SK-N-SH (cell line): ENCODE measurements around the gene WDR64. TPM values are rescaled to one million over a fixed set of nuclear protein-coding genes. Genes with fewer than 3 reads are reported as not detected.

ENCODE experiments used
- CTCF ChIA-PET: fragments of 300-600, 350-600 bp; formaldehyde crosslinking; extraction: SDS; loops from one replicate; lab custom pipeline; 2021; lab: Yijun Ruan, JAX
- POLR2A ChIA-PET: fragments of 350-600 bp; sonication (Branson Sonifier 250); formaldehyde crosslinking; extraction: SDS; loops from one replicate; lab custom pipeline; 2020; ENCODE audit warnings: antibody characterized with exemption, inconsistent platforms; lab: Yijun Ruan, JAX
- DNase-seq: peaks from one replicate; pipeline ENCODE4 v3.0.0; 2012
- H2AFZ ChIP-seq: fragments of 200-600 bp; sonication (generic); 2 replicates; pipeline ENCODE4 v1.8.1; 2016; ENCODE audit warnings: antibody characterized with exemption, mild to moderate bottlenecking, low read depth
- H3F3A ChIP-seq: fragments of 200-600 bp; sonication (generic); replicated peaks from 2 replicates; pipeline ENCODE3; 2016; ENCODE audit warnings: antibody characterized with exemption, mild to moderate bottlenecking; ENCODE audit not compliant: insufficient read depth
- H3K27ac ChIP-seq, 2 experiments: fragments of 200-500 bp in 1 of 2; fragments of 200-600 bp in 1 of 2; sonication (Bioruptor generic) in 1 of 2; sonication (generic), shearing (Covaris generic) in 1 of 2; 2 replicates each; pipeline versions ENCODE4 v1.5.1 to v1.6.1; 2014 to 2016; ENCODE audit warnings: low read depth in 2 of 2, inconsistent platforms in 1 of 2, low read length in 1 of 2, mild to moderate bottlenecking in 1 of 2, mixed read lengths in 1 of 2
- H3K27me3 ChIP-seq: fragments of 200-600 bp; sonication (generic), shearing (Covaris generic); 2 replicates; pipeline ENCODE4 v1.6.1; 2016; ENCODE audit warnings: mixed run types; ENCODE audit not compliant: insufficient read depth
- H3K36me3 ChIP-seq, 2 experiments: fragments of 200-500 bp in 1 of 2; fragments of 200-600 bp in 1 of 2; sonication (Bioruptor generic) in 1 of 2; sonication (generic) in 1 of 2; replicated peaks in 1 of 2; 2 replicates each; pipeline versions ENCODE3 to v1.5.1; 2014 to 2016; ENCODE audit warnings: low read length in 1 of 2, mild to moderate bottlenecking in 1 of 2; ENCODE audit not compliant: insufficient read depth in 2 of 2, control insufficient read depth in 1 of 2
- H3K4me1 ChIP-seq, 2 experiments: fragments of 200-500 bp in 1 of 2; fragments of 200-600 bp in 1 of 2; sonication (Bioruptor generic) in 1 of 2; sonication (generic), shearing (Covaris generic) in 1 of 2; 2 replicates each; pipeline versions ENCODE4 v1.5.1 to v1.6.1; 2014 to 2016; ENCODE audit warnings: low read depth in 1 of 2, low read length in 1 of 2, mixed run types in 1 of 2; ENCODE audit not compliant: insufficient read depth in 2 of 2, control insufficient read depth in 1 of 2
- H3K4me2 ChIP-seq: fragments of 200-600 bp; sonication (generic), shearing (Covaris generic); 2 replicates; pipeline ENCODE4 v1.6.1; 2017; ENCODE audit warnings: mixed run types
- H3K4me3 ChIP-seq, 2 experiments: fragments of 200-500 bp in 1 of 2; fragments of 200-600 bp in 1 of 2; sonication (Bioruptor generic) in 1 of 2; sonication (generic), shearing (Covaris generic) in 1 of 2; 2 replicates each; pipeline versions ENCODE4 v1.5.1 to v1.8.1; 2014 to 2016; ENCODE audit warnings: low read depth in 2 of 2, inconsistent platforms in 1 of 2, low read length in 1 of 2, mild to moderate bottlenecking in 1 of 2, mixed read lengths in 1 of 2, moderate library complexity in 1 of 2
- H3K79me2 ChIP-seq: fragments of 200-600 bp; sonication (generic); 2 replicates; pipeline ENCODE4 v1.8.1; 2017; ENCODE audit warnings: mild to moderate bottlenecking; ENCODE audit not compliant: insufficient read depth
- H3K9ac ChIP-seq: fragments of 200-600 bp; sonication (generic); 2 replicates; pipeline ENCODE4 v1.6.1; 2017; ENCODE audit warnings: mixed run types
- H3K9me2 ChIP-seq: fragments of 200-600 bp; sonication (generic); 2 replicates; pipeline ENCODE4 v1.6.1; 2017; ENCODE audit warnings: mixed run types
- H3K9me3 ChIP-seq: fragments of 200-600 bp; sonication (generic); 2 replicates; pipeline ENCODE4 v1.6.1; 2017; ENCODE audit warnings: mixed run types, mild to moderate bottlenecking, moderate library complexity
- H4K20me1 ChIP-seq: fragments of 200-600 bp; sonication (generic); 2 replicates; pipeline ENCODE4 v1.6.1; 2017; ENCODE audit warnings: mild to moderate bottlenecking, mixed run types; ENCODE audit not compliant: insufficient read depth
- CHD2 ChIP-seq: fragments of 150-350 bp; IDR thresholded peaks from 2 replicates; pipeline ENCODE4 v1.6.1; 2018; ENCODE audit warnings: low read length; ENCODE audit not compliant: partially characterized antibody
- EP300 ChIP-seq, 2 experiments: IDR thresholded peaks; 2 replicates each; pipeline versions ENCODE4 v1.4.0 to v1.6.1; 2012; ENCODE audit warnings: borderline replicate concordance in 1 of 2, low read depth in 1 of 2, low read length in 1 of 2
- FOXJ3 ChIP-seq: sonication (generic); formaldehyde crosslinking; IDR thresholded peaks from 2 replicates; pipeline ENCODE4 v1.5.1; 2020; ENCODE audit warnings: mild to moderate bottlenecking, missing genetic modification reagents
- IRF3 ChIP-seq: fragments of 150-350 bp; IDR thresholded peaks from 2 replicates; pipeline ENCODE4 v1.6.1; 2016; ENCODE audit warnings: mild to moderate bottlenecking, low read depth, low read length
- JUND ChIP-seq: IDR thresholded peaks from 2 replicates; pipeline ENCODE4 v1.4.0; 2012
- MXI1 ChIP-seq: IDR thresholded peaks from 2 replicates; pipeline ENCODE4 v1.6.1; 2012; ENCODE audit warnings: mild to moderate bottlenecking, low read depth, low read length, improper control_type of control experiment
- RFX5 ChIP-seq: IDR thresholded peaks from 2 replicates; pipeline ENCODE4 v1.6.1; 2012; ENCODE audit warnings: mild to moderate bottlenecking, improper control_type of control experiment, low read length
- RXRA ChIP-seq: IDR thresholded peaks from 2 replicates; pipeline ENCODE4 v1.4.0; 2012; ENCODE audit warnings: low read depth, mild to moderate bottlenecking, borderline replicate concordance
- SIN3A ChIP-seq: IDR thresholded peaks from 2 replicates; pipeline ENCODE4 v1.6.1; 2012; ENCODE audit warnings: low read depth, mild to moderate bottlenecking, low read length, moderate library complexity, borderline replicate concordance
- TAF1 ChIP-seq: IDR thresholded peaks from 2 replicates; pipeline ENCODE4 v1.6.1; 2012; ENCODE audit warnings: low read depth, mild to moderate bottlenecking, low read length, moderate library complexity, borderline replicate concordance
- TCF12 ChIP-seq: IDR thresholded peaks from 2 replicates; pipeline ENCODE4 v1.4.0; 2012
- TEAD4 ChIP-seq: IDR thresholded peaks from 2 replicates; pipeline ENCODE4 v1.4.0; 2012; ENCODE audit warnings: mild to moderate bottlenecking, borderline replicate concordance; ENCODE audit not compliant: insufficient read depth
- USF1 ChIP-seq: IDR thresholded peaks from 2 replicates; pipeline ENCODE4 v1.4.0; 2012; ENCODE audit warnings: low read depth, borderline replicate concordance
- YY1 ChIP-seq: IDR thresholded peaks from 2 replicates; pipeline ENCODE4 v1.4.0; 2012; ENCODE audit warnings: low read depth, mild to moderate bottlenecking
- WGBS: methylation state at CpG from one replicate; pipeline ENCODE4 v1.1.6; 2017; ENCODE audit warnings: low lambda C conversion rate; 5-methylcytosine and 5-hydroxymethylcytosine counted together
- polyA plus RNA-seq, 3 experiments: library from polyadenylated mRNA; depleted of rRNA; stranded (reverse); fragments of >200 nt; gene quantifications; 2 replicates each; pipeline ENCODE4 v1.2.3, GENCODE V29; 2012
- TF ChIP-seq, protein P1 (sequence below): fragments of 200-600 bp; sonication (generic); IDR thresholded peaks from 2 replicates; pipeline ENCODE4 v1.6.1; 2017; ENCODE audit warnings: antibody characterized with exemption, mild to moderate bottlenecking, moderate library complexity
- TF ChIP-seq, protein P2 (sequence below): fragments of 150-350 bp; IDR thresholded peaks from 2 replicates; pipeline ENCODE4 v1.6.1; 2017; ENCODE audit warnings: antibody characterized with exemption, low read length, low read depth, borderline replicate concordance
- TF ChIP-seq, protein P3 (sequence below): IDR thresholded peaks from 2 replicates; pipeline ENCODE4 v1.6.1; 2012; ENCODE audit warnings: mild to moderate bottlenecking, low read depth, low read length, moderate library complexity

Gene WDR64
- polyA plus RNA-seq, 1 of the 3 experiments (the other 2 are of a cell fraction), result not detected

DNA sequence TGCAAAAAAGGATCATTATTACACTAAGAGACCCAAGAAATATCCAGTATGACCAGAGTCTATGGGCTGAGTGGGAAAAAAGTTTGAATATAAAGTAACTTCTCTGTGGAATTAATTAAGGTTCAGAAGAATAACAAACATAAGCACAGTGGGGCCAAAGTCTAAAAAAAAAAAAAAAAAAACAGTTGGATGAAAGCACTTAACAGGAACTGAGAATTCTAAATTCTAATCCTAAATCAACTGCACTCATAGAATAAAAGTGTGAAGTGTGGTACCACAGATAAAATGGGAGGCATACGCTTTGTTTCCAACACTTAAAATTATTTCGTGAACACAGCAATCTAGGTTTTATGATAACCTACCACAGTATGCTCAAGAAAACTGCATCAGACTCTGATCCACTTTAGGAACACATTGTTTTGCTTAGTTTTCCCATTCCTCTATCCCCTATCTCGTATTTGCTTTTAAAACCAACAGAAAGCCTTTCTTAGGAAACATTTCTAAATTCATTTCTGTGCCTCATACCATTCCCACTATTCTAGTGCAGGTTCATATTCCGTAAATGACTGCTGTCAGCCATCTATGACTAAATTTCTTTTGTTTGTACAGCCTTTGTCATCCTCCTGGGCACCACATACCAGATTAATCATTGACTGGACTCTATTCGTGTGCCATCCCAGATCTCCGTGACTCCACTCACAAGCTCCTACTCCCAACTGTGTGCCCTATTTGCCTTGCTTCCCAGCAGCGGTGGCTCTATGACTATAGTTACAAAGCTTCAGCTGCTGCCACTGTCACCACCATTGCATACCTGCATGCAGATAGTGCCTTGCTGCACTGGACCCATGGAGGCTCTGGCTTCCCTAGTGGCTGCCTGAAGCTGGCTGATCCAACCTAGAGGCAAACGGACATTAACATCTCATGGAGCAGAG lies 36.8 kb upstream of the WDR64 start (continued):
- TF ChIP-seq, protein P1, sequence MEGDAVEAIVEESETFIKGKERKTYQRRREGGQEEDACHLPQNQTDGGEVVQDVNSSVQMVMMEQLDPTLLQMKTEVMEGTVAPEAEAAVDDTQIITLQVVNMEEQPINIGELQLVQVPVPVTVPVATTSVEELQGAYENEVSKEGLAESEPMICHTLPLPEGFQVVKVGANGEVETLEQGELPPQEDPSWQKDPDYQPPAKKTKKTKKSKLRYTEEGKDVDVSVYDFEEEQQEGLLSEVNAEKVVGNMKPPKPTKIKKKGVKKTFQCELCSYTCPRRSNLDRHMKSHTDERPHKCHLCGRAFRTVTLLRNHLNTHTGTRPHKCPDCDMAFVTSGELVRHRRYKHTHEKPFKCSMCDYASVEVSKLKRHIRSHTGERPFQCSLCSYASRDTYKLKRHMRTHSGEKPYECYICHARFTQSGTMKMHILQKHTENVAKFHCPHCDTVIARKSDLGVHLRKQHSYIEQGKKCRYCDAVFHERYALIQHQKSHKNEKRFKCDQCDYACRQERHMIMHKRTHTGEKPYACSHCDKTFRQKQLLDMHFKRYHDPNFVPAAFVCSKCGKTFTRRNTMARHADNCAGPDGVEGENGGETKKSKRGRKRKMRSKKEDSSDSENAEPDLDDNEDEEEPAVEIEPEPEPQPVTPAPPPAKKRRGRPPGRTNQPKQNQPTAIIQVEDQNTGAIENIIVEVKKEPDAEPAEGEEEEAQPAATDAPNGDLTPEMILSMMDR, result no peak
- TF ChIP-seq JUND (no peak), USF1 (no peak), YY1 (no peak), MXI1 (no peak)

GRCh38 chr1:241617426-241617825 lies 34.7 kb upstream of the WDR64 start:
- CTCF ChIA-PET, result interaction anchor here (0.8 to 0.9 kb wide), 2 partner anchors 12 to 87 kb away, joined by 3 read pairs; no protein-coding TSS in a partner anchor
- Histone ChIP-seq H3K79me2 (no peaks in the 10 kb centered on the region), H3K27me3 (no peaks in the 10 kb centered on the region), H2AFZ (no peak overlapping the region), H3K4me2 (no peak overlapping the region), H3F3A (no peaks in the 10 kb centered on the region), H3K36me3 (peaks cover 0 to 2% of the 10 kb centered on the region in 2 experiments), H4K20me1 (no peaks in the 10 kb centered on the region), H3K27ac (no peak overlapping the region), H3K4me3 (no peak overlapping the region), H3K9ac (no peak overlapping the region), H3K9me2 (no peaks in the 10 kb centered on the region), H3K9me3 (no peaks in the 10 kb centered on the region), H3K4me1 (peaks cover 0 to 7% of the 10 kb centered on the region in 2 experiments; a peak in 3 of 4 replicates)
- POLR2A ChIA-PET, result no interaction called here
- no peak for DNase-seq
- 98% methylated on average over 7 of the region's 7 CpGs for WGBS
- TF ChIP-seq SIN3A (no peak), IRF3 (no peak), TEAD4 (no peak), USF1 (no peak), FOXJ3 (no peak), EP300 (IDR thresholded peaks at IDR 0.05; ENCODE audit: borderline replicate concordance in 1 of 2, low read depth in 1 of 2, low read length in 1 of 2) (no peak), TCF12 (no peak), RFX5 (no peak), CHD2 (no peak), TAF1 (no peak), RXRA (no peak)
- TF ChIP-seq, protein P2, sequence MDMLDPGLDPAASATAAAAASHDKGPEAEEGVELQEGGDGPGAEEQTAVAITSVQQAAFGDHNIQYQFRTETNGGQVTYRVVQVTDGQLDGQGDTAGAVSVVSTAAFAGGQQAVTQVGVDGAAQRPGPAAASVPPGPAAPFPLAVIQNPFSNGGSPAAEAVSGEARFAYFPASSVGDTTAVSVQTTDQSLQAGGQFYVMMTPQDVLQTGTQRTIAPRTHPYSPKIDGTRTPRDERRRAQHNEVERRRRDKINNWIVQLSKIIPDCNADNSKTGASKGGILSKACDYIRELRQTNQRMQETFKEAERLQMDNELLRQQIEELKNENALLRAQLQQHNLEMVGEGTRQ, result no peak
- TF ChIP-seq, protein P3, sequence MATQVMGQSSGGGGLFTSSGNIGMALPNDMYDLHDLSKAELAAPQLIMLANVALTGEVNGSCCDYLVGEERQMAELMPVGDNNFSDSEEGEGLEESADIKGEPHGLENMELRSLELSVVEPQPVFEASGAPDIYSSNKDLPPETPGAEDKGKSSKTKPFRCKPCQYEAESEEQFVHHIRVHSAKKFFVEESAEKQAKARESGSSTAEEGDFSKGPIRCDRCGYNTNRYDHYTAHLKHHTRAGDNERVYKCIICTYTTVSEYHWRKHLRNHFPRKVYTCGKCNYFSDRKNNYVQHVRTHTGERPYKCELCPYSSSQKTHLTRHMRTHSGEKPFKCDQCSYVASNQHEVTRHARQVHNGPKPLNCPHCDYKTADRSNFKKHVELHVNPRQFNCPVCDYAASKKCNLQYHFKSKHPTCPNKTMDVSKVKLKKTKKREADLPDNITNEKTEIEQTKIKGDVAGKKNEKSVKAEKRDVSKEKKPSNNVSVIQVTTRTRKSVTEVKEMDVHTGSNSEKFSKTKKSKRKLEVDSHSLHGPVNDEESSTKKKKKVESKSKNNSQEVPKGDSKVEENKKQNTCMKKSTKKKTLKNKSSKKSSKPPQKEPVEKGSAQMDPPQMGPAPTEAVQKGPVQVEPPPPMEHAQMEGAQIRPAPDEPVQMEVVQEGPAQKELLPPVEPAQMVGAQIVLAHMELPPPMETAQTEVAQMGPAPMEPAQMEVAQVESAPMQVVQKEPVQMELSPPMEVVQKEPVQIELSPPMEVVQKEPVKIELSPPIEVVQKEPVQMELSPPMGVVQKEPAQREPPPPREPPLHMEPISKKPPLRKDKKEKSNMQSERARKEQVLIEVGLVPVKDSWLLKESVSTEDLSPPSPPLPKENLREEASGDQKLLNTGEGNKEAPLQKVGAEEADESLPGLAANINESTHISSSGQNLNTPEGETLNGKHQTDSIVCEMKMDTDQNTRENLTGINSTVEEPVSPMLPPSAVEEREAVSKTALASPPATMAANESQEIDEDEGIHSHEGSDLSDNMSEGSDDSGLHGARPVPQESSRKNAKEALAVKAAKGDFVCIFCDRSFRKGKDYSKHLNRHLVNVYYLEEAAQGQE, result no peak
- TF ChIP-seq, protein P1, result no peak
